Peyer's patch (tissue), 4 donors: ENCODE data around the gene UBAC1. TPM values are rescaled to one million over a fixed set of nuclear protein-coding genes. Genes with fewer than 3 reads are reported as not detected.

ENCODE experiments used
- DNase-seq, 3 donors: peaks; one replicate each; pipeline ENCODE4 v3.0.0-alpha.2; 2017 to 2019
- H3K27ac ChIP-seq, 4 donors: fragments of 200-600 bp; sonication (generic); one replicate each; pipeline ENCODE4 v1.5.1; 2016 to 2019
- H3K27me3 ChIP-seq, 2 donors: fragments of 200-600 bp; sonication (generic); one replicate each; pipeline ENCODE4 v1.5.1; 2019
- H3K36me3 ChIP-seq, 3 donors: fragments of 200-600 bp; sonication (generic); one replicate each; pipeline ENCODE4 v1.5.1; 2016 to 2019
- H3K4me1 ChIP-seq, 4 donors: fragments of 200-600 bp; sonication (generic); one replicate each; pipeline ENCODE4 v1.5.1; 2016 to 2019
- H3K4me3 ChIP-seq, 4 donors: fragments of 200-600 bp; sonication (generic); 1 replicate in 3 of 4; 2 replicates in 1 of 4; pipeline ENCODE4 v1.5.1; 2016 to 2019; ENCODE audit warnings: mild to moderate bottlenecking in 1 of 4
- H3K9me3 ChIP-seq, 4 donors: fragments of 200-600 bp; sonication (generic); one replicate each; pipeline ENCODE4 v1.5.1; 2016 to 2019; ENCODE audit warnings: mild to moderate bottlenecking in 1 of 4
- POLR2A ChIP-seq, 2 donors: fragments of 450-650 bp; IDR thresholded peaks; one replicate each; pipeline ENCODE4 v1.5.1; 2017; ENCODE audit warnings: antibody characterized with exemption in 2 of 2, mild to moderate bottlenecking in 2 of 2, moderate library complexity in 2 of 2
- total RNA-seq, 4 donors: library from RNA; depleted of rRNA; stranded (reverse); fragments of >200 nt; gene quantifications; one replicate each; pipeline ENCODE4 v1.1.0, GENCODE V29; 2016
- TF ChIP-seq, protein P1 (sequence below), 6 experiments: fragments of 450-650 bp in 4 of 6; fragments of 200-600 bp in 2 of 6; sonication (generic) in 1 of 6; IDR thresholded peaks; one replicate each; pipeline ENCODE4 v1.5.1; 2017 to 2019; ENCODE audit warnings: antibody characterized with exemption in 6 of 6, mild to moderate bottlenecking in 3 of 6, moderate library complexity in 1 of 6

UBAC1 gene
- total RNA-seq, 4 donors from 2014 or later, result 23.1 to 64.3 (median 43.9) TPM

DNA sequence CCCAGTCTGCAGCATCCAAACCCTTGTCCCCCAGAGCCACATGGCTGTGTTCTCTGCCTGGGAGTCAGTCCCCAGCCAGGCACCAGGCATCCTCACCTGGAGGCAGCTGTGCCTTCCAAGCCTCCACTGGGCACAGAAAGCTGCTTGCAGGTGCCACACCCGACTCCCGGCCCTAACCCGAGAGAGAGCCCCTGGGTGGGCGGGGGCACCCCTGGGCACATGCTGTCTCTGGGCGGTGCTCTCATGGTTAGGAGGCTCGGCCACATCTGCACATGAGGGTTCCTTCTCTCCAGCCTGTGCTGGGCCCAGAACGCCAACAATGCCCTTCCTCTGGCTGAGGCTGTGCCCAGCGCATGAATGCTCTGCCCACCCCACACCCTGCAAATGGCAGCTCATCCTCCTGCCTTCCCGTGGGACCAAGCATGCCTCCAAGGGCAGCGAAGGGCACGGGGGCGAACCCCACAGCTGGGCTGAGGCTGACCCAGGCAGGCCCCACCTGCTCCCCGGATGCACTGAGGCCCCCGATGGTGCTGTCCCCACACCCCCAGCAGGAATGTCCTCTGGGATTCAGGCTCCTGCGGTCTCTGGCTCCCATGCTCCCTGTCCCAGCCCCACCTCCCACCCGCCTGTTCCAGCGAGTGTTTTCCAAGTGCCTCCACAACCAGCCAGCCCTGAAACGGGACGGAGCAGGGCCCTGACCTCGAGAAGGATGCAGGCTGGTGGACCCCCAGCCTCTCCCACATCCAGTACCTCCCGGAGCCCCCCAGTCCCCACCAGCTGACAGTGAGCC is 31.3 kb downstream of the UBAC1 start:
- Histone ChIP-seq H3K9me3 (no peaks in the 10 kb centered on the region), H3K4me3 (no peak overlapping the region), H3K27me3 (no peaks in the 10 kb centered on the region), H3K4me1 (no peaks in the 10 kb centered on the region), H3K27ac (no peak overlapping the region), H3K36me3 (peaks cover 0 to 42% (median 0%) of the 10 kb centered on the region in 3 donors)
- peak in 1 of 3 donors; percentile 42 for DNase-seq
- TF ChIP-seq, protein P1, sequence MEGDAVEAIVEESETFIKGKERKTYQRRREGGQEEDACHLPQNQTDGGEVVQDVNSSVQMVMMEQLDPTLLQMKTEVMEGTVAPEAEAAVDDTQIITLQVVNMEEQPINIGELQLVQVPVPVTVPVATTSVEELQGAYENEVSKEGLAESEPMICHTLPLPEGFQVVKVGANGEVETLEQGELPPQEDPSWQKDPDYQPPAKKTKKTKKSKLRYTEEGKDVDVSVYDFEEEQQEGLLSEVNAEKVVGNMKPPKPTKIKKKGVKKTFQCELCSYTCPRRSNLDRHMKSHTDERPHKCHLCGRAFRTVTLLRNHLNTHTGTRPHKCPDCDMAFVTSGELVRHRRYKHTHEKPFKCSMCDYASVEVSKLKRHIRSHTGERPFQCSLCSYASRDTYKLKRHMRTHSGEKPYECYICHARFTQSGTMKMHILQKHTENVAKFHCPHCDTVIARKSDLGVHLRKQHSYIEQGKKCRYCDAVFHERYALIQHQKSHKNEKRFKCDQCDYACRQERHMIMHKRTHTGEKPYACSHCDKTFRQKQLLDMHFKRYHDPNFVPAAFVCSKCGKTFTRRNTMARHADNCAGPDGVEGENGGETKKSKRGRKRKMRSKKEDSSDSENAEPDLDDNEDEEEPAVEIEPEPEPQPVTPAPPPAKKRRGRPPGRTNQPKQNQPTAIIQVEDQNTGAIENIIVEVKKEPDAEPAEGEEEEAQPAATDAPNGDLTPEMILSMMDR (IDR thresholded peaks at IDR 0.05), result no peak
- TF ChIP-seq POLR2A (IDR thresholded peaks at IDR 0.05), result no peak

DNA sequence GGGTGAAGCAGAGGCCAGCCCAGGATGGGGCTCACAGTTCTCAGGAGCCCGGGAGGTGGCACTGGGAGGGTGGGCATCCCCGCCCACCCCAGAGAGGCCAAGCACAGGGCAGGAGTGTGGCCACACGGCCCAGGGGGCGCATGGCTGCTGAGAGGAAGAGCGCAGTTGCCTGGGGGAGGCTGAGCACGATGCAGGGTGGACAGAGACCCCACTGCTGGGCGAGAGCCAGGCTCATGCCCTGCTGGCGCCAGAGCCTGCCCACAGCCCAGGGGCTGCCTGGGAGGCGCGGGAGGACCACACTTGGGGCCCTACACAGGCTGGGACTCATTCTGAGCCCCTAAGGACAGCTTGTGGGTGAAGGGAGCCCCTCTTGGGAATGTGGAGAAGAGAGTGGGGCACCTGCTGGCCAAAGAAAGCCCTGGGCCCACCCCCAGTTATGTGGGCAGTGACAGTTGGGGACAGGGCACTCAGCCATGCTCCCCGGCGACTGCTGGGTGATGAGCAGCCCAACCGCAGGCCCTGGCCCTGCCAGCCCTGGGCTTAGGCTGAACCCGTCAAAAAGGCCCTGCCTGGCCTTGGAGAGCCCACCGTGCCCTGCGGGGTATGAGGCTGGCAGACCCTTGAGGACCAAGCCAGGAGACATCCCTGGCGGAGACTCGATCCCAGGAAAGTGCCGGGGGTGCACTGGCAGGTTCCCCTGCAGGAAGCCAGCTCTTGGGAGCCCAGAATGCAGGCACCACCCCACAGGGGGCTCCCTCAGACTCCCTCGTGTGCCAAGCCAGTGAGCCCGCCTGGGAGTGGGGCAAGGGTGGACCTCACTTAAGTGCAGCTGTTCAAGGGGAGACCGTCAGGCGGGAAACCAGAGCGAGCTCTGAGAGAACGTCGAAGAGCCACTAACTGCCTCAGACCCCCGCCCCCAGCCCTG is 32.2 kb downstream of the UBAC1 start:
- H3K4me1 ChIP-seq, result no peaks in the 10 kb centered on the region
- H3K4me3 ChIP-seq, result no peak overlapping the region
- no peak overlapping the region for H3K27ac ChIP-seq
- no peaks in the 10 kb centered on the region for H3K27me3 ChIP-seq
- DNase-seq, result no peak
- no peaks in the 10 kb centered on the region for H3K9me3 ChIP-seq
- TF ChIP-seq, protein P1 (IDR thresholded peaks at IDR 0.05), result no peak
- TF ChIP-seq POLR2A (IDR thresholded peaks at IDR 0.05), result no peak
- peaks cover 0 to 34% (median 0%) of the 10 kb centered on the region in 3 donors for H3K36me3 ChIP-seq

DNA sequence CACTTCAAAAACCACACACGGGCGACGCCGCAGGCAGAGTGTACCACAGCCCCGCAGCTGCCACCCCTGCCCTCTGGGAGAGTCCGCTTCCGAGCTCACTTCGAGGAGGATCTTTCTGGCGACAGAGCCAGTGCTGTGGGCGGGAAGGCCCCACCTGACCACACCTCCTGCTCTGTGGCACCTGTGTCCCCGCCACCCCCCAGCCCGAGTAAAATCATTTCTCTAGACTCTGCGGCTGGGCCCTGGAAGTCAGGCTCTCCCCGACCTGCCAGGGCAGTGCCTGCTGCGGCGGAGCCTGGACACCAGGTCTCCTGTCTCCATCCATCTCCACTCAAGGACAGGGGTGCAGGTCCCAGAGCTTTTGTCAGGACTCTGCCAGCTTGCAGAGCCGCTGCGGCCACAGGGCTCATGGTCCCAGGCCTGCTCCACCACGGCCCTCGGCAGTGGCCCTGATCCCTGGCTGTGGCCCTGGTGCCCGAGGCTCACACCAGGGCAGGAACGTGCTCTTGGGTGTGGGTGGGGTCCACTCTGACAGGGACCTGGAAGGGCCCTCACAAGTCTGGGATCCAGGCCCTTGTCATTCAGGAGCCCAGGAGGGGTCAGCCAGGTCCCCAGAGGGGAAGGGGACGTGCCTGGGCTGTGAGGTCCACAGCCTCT is 33.0 kb downstream of the UBAC1 start:
- peaks cover 0 to 26% (median 0%) of the 10 kb centered on the region in 3 donors for H3K36me3 ChIP-seq
- H3K27me3 ChIP-seq, result no peaks in the 10 kb centered on the region
- H3K9me3 ChIP-seq, result no peaks in the 10 kb centered on the region
- H3K4me1 ChIP-seq, result no peaks in the 10 kb centered on the region
- H3K4me3 ChIP-seq, result no peak overlapping the region
- TF ChIP-seq, protein P1 (IDR thresholded peaks at IDR 0.05), result no peak
- no peak for TF ChIP-seq POLR2A (IDR thresholded peaks at IDR 0.05)
- H3K27ac ChIP-seq, result no peak overlapping the region
- peak in 1 of 3 donors; percentile 43 for DNase-seq

DNA sequence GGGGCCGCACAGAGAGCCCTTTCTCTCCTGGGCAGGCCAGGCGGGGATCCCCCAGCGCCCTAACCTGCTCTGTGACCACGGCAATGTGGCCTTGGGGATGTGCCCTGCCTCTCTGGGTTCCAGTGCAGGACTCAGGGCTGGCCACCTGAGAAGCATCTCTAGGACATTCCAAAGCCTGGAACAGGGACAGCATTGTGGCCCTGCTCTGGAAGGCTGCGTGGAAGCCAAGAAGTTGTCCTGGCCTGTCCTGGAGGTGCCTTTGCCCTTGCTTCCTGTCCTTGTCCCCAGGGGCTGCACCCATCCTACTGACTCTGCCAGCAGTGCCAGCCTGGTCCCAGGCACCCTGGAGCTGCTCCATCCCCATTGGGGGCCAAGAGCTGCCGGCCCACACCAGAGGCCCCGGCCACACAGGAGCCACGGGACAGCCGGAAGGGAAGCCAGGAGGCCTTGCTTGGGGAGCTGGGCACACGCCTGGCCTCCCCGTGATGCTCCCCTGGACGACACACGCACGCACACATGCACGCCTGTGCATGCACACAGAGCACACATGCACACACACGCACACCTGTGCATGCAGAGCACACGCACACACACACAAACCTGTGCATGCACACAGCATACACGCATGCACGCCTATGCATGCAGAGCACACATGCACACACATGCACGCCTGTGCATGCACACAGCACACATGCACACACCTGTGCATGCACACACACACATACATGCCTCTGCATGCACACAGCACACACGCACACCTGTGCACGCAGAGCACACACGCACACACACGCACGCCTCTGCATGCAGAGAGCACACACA is 33.8 kb downstream of the UBAC1 start:
- peak in 1 of 3 donors; percentile 41 for DNase-seq
- Histone ChIP-seq H3K4me1 (no peaks in the 10 kb centered on the region), H3K4me3 (no peak overlapping the region), H3K9me3 (no peaks in the 10 kb centered on the region), H3K27me3 (no peaks in the 10 kb centered on the region), H3K27ac (no peak overlapping the region), H3K36me3 (peaks cover 0 to 18% (median 0%) of the 10 kb centered on the region in 3 donors)
- no peak for TF ChIP-seq POLR2A (IDR thresholded peaks at IDR 0.05)
- TF ChIP-seq, protein P1 (IDR thresholded peaks at IDR 0.05), result no peak
